Panc1 (cell line): ENCODE results near the gene ARHGAP33.

Experiments used
- CTCF ChIP-seq: fragments of 450-650 bp; IDR thresholded peaks from 2 replicates; pipeline ENCODE4 v1.5.1; 2017; ENCODE audit warnings: mild to moderate bottlenecking
- POLR2AphosphoS5 ChIP-seq: IDR thresholded peaks from 2 replicates; pipeline ENCODE4 v1.6.1; 2012; ENCODE audit warnings: mild to moderate bottlenecking, low read depth, low read length, moderate library complexity
- REST ChIP-seq, 2 experiments: IDR thresholded peaks; 2 replicates each; pipeline ENCODE4 v1.6.1; 2011 to 2012; ENCODE audit warnings: low read depth in 2 of 2, control low read depth in 1 of 2, low read length in 1 of 2, mild to moderate bottlenecking in 1 of 2, moderate library complexity in 1 of 2; ENCODE audit not compliant: insufficient read depth in 1 of 2
- TCF7L2 ChIP-seq: IDR thresholded peaks from 2 replicates; pipeline ENCODE4 v1.6.1; 2011; ENCODE audit warnings: mild to moderate bottlenecking, low read depth, low read length, inconsistent platforms

GRCh38 chr19:35740423-35741202 lies 34.8 kb upstream of the ARHGAP33 start:
- TF ChIP-seq CTCF (no peak; the same call in 1 of the 2 replicates), POLR2AphosphoS5 (peak; percentile 42), REST (IDR thresholded peaks at IDR 0.05; ENCODE audit: insufficient read depth in 1 of 2, low read depth in 2 of 2, low read length in 1 of 2) (peak in 1 of 2 experiments; percentile 18; a peak in 1 of 4 replicates), TCF7L2 (no peak)
